Measurements from ENCODE around the gene CAMSAP2. TPM values are rescaled to one million over a fixed set of nuclear protein-coding genes. Genes with fewer than 3 reads are reported as not detected.

Gene CAMSAP2
- total RNA-seq, 1 experiment from 2014 or later: 35.1 TPM

DNA sequence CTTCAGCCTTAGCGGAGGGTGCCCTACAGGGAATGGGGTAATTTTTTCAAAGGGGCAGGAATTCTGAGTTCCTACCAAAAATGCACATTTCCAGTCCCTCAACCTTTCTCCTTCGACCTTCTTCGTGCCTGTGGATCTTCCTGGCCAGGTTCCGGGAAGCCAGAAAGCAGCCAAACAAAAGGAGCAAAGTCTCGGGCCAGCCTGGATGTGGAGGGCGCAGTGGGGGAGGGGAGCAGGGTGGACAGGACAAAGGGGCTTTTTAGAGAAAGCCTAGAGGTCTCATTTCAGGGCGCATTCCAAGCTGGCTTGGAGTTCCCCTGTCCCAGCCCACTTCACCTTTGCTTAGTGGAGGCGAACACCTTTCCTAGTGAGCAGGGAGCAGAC, 153.1 kb downstream of the CAMSAP2 start:
- no peaks in the 10 kb centered on the region for H3K9me3 ChIP-seq (replicated peaks)
- H3K27me3 ChIP-seq (replicated peaks): no peaks in the 10 kb centered on the region
- no peak overlapping the region for H3K27ac ChIP-seq
- no peaks in the 10 kb centered on the region for H3K36me3 ChIP-seq
- H3K4me1 ChIP-seq (replicated peaks): peaks cover 33% of the 10 kb centered on the region
- H3K4me3 ChIP-seq: peak overlapping the region; percentile 44
- no peak for DNase-seq (ENCODE audit: low read depth in 1 of 2, low spot score in 2 of 2)

DNA sequence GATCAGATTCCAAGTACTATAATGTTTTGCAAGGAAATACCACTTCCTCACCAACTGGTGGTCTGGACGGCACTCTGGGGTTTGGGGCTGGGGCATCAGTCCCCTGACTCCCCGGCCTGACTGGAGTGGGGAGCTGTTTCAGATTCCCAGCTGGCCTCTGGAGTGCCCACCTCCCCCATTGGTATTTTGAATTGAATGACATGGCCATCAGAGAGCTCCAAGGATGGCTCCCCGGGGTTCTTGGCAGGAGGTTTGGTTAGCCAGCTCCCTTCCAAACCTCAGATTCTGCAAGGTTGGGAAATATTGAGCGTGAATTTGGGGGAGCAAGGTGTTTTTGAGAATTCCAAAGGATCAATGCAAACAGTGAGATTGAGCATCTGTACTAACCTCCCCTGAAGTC, 153.9 kb downstream of the CAMSAP2 start:
- no peak for DNase-seq (ENCODE audit: low read depth in 1 of 2, low spot score in 2 of 2)
- Histone ChIP-seq H3K27ac (no peak overlapping the region), H3K4me1 (replicated peaks) (peaks cover 39% of the 10 kb centered on the region), H3K9me3 (replicated peaks) (no peaks in the 10 kb centered on the region), H3K36me3 (no peaks in the 10 kb centered on the region), H3K27me3 (replicated peaks) (no peaks in the 10 kb centered on the region), H3K4me3 (no peak overlapping the region)

DNA sequence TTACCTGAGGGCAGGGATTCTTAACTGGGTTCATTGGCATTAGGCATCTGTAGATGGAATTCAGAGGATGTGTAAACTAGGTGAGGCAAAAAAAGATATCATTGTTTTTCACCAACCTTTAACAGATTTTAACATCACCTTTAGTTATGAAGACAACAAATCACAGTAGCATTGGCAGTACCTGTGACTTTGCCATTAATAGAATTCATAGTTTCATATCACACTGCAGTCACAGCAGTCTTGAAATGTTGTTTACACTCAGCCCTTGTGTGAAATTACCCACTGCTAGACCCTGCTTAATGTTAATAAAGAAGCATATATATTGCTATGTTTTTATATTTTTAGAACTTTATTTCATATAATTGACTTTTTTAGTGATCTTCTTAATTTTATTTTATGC, 154.3 kb downstream of the CAMSAP2 start:
- Histone ChIP-seq H3K27me3 (replicated peaks) (no peaks in the 10 kb centered on the region), H3K9me3 (replicated peaks) (no peaks in the 10 kb centered on the region), H3K4me1 (replicated peaks) (peaks cover 43% of the 10 kb centered on the region), H3K27ac (no peak overlapping the region), H3K4me3 (no peak overlapping the region), H3K36me3 (no peaks in the 10 kb centered on the region)
- DNase-seq (ENCODE audit: low read depth in 1 of 2, low spot score in 2 of 2): no peak

DNA sequence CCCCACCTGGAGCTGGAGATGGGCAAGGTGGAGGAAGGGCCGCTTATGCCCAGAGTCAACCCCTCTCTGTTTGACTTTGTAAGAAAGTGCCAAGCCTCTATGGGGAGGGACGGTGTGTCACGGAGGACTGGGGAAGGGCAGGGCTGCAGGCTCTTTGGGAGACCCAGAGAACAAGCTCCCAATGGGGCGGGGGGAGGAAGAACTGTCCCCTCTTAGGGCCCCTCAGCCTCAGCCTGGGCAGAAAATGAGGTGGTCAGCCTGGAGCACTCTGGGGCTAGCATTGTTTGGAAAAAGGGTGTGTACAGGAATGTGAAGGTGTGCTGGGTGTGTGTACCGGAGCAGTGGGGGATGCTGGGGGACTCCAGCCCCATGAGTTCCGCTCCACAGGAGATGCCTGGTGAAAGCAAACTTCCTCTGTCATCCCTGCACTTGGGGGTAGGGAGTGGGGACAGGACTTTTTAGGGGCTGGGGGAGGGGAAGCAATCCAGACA, 154.8 kb downstream of the CAMSAP2 start:
- no peak overlapping the region for H3K4me3 ChIP-seq
- no peaks in the 10 kb centered on the region for H3K36me3 ChIP-seq
- no peaks in the 10 kb centered on the region for H3K27me3 ChIP-seq (replicated peaks)
- peaks cover 48% of the 10 kb centered on the region for H3K4me1 ChIP-seq (replicated peaks)
- H3K27ac ChIP-seq: no peak overlapping the region
- no peak for DNase-seq (ENCODE audit: low read depth in 1 of 2, low spot score in 2 of 2)
- no peaks in the 10 kb centered on the region for H3K9me3 ChIP-seq (replicated peaks)

DNA sequence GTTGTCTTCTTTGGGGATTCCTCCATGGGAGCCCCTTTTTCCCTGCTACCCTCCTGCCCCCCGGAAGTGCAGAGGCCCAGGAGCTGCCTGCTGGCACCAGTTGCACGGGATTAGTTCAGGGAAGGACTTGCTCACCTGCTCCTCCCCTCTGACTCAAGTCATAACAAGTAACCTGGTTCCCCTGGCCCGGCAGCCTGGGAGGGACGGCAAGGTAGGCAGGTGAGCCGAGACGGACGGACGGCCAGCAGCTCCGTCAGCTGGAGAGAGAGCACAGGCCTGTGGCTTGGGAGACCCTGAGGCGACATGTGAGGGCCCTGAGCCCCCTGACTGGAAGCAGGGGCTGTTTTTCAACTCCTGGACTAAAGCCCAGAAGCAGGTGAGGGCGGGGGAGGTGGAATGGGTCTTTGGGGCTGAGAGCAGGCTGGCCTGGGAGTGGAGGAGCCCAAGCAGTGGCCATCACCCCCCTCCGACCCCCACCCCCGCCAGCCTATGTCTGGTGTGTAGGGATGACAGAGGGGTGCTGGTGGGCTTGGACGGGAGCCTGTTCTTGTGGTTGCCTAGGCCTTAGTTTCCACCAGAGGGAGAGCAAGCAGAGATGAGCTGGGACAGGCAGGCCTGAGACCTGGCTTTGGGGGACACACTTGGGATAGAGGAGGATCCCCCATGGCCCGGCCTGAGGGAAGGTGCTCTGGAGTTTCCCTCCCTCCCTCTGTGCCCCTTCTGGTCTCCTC, 156.2 kb downstream of the CAMSAP2 start, which contains the start of gene INAVA:
INAVA (plus strand) TSS at position 189 of the 731 bp plus-strand sequence. CDS start 3,501 bp downstream, outside the sequence.
- H3K4me1 ChIP-seq (replicated peaks): peaks cover 52% of the 10 kb centered on the region
- H3K27me3 ChIP-seq (replicated peaks): no peaks in the 10 kb centered on the region
- no peak within 1 kb of the TSS for H3K4me3 ChIP-seq
- no peak for DNase-seq (ENCODE audit: low read depth in 1 of 2, low spot score in 2 of 2)
- H3K9me3 ChIP-seq (replicated peaks): no peaks in the 10 kb centered on the region
- H3K36me3 ChIP-seq: no peaks in the 10 kb centered on the region
- H3K27ac ChIP-seq: no peak within 1 kb of the TSS

DNA sequence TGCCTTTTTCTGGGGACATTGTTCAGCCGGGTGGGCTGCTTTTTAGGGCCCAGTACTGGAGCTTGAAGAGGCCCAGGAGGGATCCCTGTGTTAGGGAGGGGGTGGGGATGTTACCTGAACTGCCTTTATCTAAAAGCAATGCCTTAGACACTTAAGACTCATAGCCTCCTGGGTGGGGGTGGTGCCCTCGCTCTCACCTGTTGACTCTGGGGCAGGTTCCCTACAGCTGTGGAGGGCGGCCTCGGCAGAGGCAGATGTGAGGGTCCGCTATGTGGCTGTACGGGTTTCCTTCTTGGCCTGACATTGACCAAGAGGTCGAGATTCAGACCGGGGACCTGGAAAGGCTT, 156.7 kb downstream of the CAMSAP2 start:
- Histone ChIP-seq H3K4me3 (no peak overlapping the region), H3K9me3 (replicated peaks) (no peaks in the 10 kb centered on the region), H3K4me1 (replicated peaks) (peaks cover 51% of the 10 kb centered on the region), H3K36me3 (no peaks in the 10 kb centered on the region), H3K27ac (no peak overlapping the region), H3K27me3 (replicated peaks) (no peaks in the 10 kb centered on the region)
- DNase-seq (ENCODE audit: low read depth in 1 of 2, low spot score in 2 of 2): no peak

DNA sequence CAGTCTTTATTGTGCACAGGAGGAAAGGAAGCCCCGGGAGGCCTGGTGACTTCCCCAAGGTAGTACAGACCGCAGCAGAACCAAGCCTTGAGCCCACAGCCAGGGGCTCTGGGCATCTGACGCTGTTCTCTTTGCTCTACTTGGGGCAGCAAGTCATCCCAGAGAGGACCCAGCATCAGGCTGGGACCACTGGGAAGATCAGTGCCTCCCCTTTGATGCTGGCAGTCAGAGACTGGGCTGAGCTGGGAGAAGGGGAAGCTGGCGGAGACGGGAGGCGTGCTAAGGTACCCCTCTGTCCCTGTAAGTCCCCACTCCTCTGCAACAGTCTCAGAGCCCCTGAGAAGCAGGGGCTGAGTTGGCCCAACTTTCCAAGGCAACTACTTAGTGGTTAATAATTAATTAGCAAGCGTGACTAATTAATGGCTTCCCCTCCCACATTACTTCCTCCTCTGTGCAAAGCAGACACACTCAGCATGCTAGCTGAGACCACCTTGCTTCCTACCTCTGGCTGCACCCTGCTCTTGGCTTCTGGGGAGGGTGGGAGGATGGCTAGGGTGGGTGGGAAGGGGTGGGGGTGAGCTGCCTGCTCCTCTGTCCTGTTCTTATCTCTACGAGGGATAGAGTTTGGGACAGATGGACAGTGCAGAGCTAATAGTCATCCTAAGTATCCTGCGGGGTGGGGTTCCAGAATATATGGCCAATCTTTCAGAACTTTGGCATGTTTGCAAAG, 157.3 kb downstream of the CAMSAP2 start:
- DNase-seq (ENCODE audit: low read depth in 1 of 2, low spot score in 2 of 2): no peak
- peaks cover 45% of the 10 kb centered on the region for H3K4me1 ChIP-seq (replicated peaks)
- no peaks in the 10 kb centered on the region for H3K36me3 ChIP-seq
- no peak overlapping the region for H3K4me3 ChIP-seq
- H3K9me3 ChIP-seq (replicated peaks): no peaks in the 10 kb centered on the region
- no peak overlapping the region for H3K27ac ChIP-seq
- no peaks in the 10 kb centered on the region for H3K27me3 ChIP-seq (replicated peaks)

DNA sequence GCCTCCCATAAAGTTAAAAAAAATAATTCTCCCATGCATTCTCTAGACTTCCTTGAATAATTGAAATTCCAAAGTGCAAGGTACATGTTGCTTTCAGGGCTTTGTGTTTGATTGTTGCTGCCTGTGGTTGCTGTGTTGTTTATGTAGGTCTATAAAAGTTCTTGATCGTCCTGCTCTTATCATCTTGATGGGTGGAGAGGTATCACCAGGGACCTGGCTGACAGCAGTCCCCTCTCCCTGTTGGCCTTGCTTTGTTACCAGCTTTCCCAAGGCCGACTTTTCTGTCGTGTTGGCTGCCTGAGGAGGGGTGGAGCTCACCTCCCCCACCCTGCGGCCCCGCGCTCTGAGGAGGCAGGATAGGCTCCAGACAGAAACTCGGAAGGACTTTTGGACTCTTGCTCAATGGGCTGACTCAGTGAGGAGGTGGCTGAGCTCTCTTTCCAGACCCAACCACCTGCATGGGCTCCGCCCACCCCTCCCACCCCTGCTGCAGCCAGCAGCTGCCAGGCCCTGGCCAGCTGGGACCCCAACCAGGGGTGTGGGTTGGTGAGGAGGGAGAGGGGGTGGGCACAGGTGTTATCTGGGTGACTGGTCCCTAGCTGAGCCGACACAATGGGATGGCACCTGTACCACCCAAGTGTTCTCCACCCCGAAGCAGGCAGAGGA, 158.0 kb downstream of the CAMSAP2 start:
- no peak overlapping the region for H3K4me3 ChIP-seq
- H3K9me3 ChIP-seq (replicated peaks): no peaks in the 10 kb centered on the region
- peak; percentile 82 to 87 for DNase-seq (ENCODE audit: low read depth in 1 of 2, low spot score in 2 of 2)
- H3K27me3 ChIP-seq (replicated peaks): no peaks in the 10 kb centered on the region
- peak overlapping the region; percentile 50 for H3K27ac ChIP-seq
- H3K36me3 ChIP-seq: no peaks in the 10 kb centered on the region
- H3K4me1 ChIP-seq (replicated peaks): peaks cover 39% of the 10 kb centered on the region

DNA sequence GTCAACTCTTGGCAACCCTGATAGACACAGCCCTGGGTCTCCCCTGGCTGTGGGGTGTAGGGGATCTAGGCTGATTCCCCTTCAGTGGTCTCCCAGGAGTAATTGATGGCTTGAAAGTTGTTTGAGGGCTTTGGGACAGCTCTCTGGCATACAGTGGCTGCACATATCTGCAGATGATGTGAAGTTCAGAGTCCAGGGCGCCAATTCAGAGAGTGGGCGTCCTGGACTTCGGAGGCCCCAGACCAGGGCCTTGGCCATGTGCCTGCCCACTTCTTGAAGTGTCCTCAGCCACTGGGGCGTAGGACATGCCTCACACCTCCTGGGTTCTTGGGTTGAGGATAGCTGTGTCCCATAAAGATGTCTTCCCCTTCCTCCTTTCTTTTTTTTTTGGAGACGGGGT, 158.6 kb downstream of the CAMSAP2 start:
- no peak for DNase-seq (ENCODE audit: low read depth in 1 of 2, low spot score in 2 of 2)
- Histone ChIP-seq H3K36me3 (no peaks in the 10 kb centered on the region), H3K4me1 (replicated peaks) (peaks cover 41% of the 10 kb centered on the region), H3K27ac (no peak overlapping the region; the same call in 1 of the 2 replicates), H3K27me3 (replicated peaks) (no peaks in the 10 kb centered on the region), H3K9me3 (replicated peaks) (no peaks in the 10 kb centered on the region), H3K4me3 (no peak overlapping the region)

DNA sequence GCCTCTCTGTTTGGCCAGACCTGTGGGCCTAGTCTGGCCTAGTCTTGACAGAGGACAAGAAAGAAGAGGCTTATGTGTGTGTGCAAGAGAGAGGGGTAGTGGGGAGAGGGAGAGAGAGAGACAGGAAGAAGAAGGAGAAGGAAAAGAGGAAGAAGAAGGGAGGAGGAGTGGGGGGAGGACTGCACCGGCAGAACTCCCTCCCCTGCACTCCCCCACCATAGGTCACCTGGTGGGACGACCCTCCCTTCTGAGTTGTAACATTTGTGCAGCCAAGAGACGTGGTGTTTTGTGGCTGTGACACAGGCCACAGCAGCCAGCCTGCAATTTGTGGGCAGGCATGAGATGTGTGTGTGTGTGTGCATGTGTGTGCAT, 160.3 kb downstream of the CAMSAP2 start:
- no peaks in the 10 kb centered on the region for H3K9me3 ChIP-seq (replicated peaks)
- no peak overlapping the region for H3K27ac ChIP-seq
- DNase-seq (ENCODE audit: low read depth in 1 of 2, low spot score in 2 of 2): no peak
- H3K4me3 ChIP-seq: no peak overlapping the region
- H3K27me3 ChIP-seq (replicated peaks): no peaks in the 10 kb centered on the region
- H3K36me3 ChIP-seq: no peaks in the 10 kb centered on the region
- peaks cover 44% of the 10 kb centered on the region for H3K4me1 ChIP-seq (replicated peaks)

DNA sequence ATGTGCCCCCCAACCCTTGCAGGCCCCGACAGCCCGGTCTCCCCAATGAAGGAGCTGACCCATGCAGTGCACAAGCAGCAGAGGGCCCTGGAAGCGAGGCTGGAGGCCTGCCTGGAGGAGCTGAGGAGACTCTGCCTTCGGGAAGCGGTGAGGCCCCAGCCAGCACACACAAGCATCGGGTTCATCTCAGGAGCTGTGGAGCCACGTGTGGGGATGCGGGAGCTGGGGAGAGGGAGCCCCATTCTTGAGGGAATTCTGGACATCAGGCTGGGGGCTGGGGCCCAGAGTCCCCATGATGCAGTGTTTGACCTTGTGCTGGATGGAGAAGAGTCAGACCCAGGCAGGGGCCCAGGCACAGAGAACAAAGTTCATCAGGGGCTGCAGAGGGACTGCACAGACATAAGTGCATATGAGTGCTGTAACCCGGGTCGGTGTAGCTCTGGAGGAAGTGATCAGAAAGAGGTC, 160.8 kb downstream of the CAMSAP2 start:
- Histone ChIP-seq H3K9me3 (replicated peaks) (no peaks in the 10 kb centered on the region), H3K27ac (no peak overlapping the region), H3K4me1 (replicated peaks) (peaks cover 44% of the 10 kb centered on the region), H3K4me3 (no peak overlapping the region), H3K27me3 (replicated peaks) (no peaks in the 10 kb centered on the region), H3K36me3 (no peaks in the 10 kb centered on the region)
- no peak for DNase-seq (ENCODE audit: low read depth in 1 of 2, low spot score in 2 of 2)

DNA sequence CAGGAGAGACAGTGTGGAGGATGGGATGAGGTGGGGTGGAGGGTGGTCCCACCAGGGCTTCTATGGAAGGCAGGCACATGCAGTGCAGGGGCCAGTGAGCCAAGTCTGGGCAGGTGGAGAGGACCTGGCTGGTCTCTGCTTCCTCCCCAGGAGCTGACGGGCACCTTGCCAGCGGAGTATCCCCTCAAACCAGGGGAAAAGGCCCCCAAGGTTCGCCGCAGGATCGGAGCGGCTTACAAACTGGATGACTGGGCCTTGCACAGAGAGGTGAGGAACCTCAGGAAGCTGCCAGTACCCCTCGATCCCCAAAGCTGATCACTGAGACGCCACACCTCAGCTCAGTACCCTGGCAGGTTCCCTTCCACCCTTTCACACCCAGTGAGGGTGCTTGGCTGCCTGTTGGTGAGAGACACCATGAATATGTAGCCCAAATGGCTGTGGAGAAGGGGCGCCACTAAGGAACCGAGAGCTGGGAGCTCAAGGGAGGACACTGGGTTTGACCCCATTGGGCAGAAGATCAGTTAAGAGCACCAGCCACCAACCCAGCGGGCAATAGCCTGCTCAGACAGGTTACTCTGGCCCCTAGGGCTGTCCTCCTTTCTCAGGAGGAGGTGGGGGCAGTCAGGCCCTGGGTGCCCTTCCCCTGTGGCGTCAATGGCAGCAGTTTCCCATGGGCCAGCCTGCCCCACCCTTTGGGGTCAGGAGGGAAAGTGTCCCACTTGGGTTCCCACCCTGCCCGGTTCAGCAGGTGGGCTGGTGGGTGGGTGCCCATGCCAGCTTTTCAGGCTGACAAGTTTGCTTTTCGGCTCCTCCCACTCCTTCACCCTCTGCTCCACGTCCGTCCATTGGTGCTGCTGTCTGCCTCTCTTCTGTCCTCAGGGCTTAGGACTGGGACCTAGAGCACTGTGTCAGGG, 161.5 kb downstream of the CAMSAP2 start:
- Histone ChIP-seq H3K27ac (no peak overlapping the region), H3K36me3 (no peaks in the 10 kb centered on the region), H3K4me1 (replicated peaks) (peaks cover 48% of the 10 kb centered on the region)

DNA sequence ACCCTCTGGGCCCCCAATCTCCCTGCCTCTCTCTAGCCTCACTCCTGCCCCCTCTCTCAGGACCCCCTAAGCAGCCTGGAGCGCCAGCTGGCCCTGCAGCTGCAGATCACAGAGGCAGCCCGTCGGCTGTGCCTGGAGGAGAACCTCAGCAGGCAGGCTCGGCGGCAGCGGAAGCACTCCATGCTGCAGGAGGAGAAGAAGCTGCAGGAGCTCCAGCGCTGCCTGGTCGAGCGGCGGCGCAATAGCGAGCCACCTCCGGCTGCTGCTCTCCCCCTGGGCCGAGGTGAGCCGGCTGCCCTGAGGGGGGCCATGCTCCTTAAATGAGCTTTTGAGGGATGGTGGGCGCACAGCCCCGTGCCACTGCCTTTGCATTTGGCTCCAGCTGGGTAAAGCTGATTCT, 162.2 kb downstream of the CAMSAP2 start:
- no peak for DNase-seq (ENCODE audit: low read depth in 1 of 2, low spot score in 2 of 2)
- no peaks in the 10 kb centered on the region for H3K36me3 ChIP-seq
- H3K4me3 ChIP-seq: no peak overlapping the region
- no peaks in the 10 kb centered on the region for H3K9me3 ChIP-seq (replicated peaks)
- peaks cover 48% of the 10 kb centered on the region for H3K4me1 ChIP-seq (replicated peaks)
- no peaks in the 10 kb centered on the region for H3K27me3 ChIP-seq (replicated peaks)
- H3K27ac ChIP-seq: no peak overlapping the region

More for the DNA sequence above, 161.5 kb downstream of the CAMSAP2 start:
- H3K9me3 ChIP-seq (replicated peaks): no peaks in the 10 kb centered on the region
- DNase-seq (ENCODE audit: low read depth in 1 of 2, low spot score in 2 of 2): no peak
- H3K27me3 ChIP-seq (replicated peaks): no peaks in the 10 kb centered on the region
- H3K4me3 ChIP-seq: no peak overlapping the region
